Thoracic aorta (tissue), 2 donors: ENCODE results near the gene SEPTIN8. TPM values are rescaled to one million over a fixed set of nuclear protein-coding genes. Genes with fewer than 3 reads are reported as not detected.

Source experiments
- ATAC-seq: fragments of 150-250 bp; one replicate; pipeline ENCODE4 v1.8.0; 2017; ENCODE audit warnings: low read depth; ENCODE audit not compliant: insufficient number of reproducible peaks, low FRiP score
- DNase-seq: peaks from one replicate; pipeline ENCODE4 v3.0.0-alpha.2; 2020; ENCODE audit warnings: low spot score
- H3K27ac ChIP-seq, 2 donors: fragments of 200-600 bp; sonication (generic); 1 replicate in 1 of 2; 2 replicates in 1 of 2; pipeline ENCODE4 v1.5.1; 2016; ENCODE audit warnings: mild to moderate bottlenecking in 2 of 2, moderate library complexity in 2 of 2
- H3K27me3 ChIP-seq: fragments of 200-600 bp; sonication (generic); replicated peaks from 2 replicates; pipeline ENCODE4 v1.6.0; 2016; ENCODE audit warnings: mild to moderate bottlenecking; ENCODE audit not compliant: insufficient read depth
- H3K36me3 ChIP-seq: fragments of 200-600 bp; sonication (generic); one replicate; pipeline ENCODE4 v1.5.1; 2016
- H3K4me1 ChIP-seq, 2 donors: fragments of 200-600 bp; sonication (generic); 1 replicate in 1 of 2; 2 replicates in 1 of 2; pipeline versions ENCODE4 v1.5.1 to v1.6.0; 2016; ENCODE audit warnings: low read depth in 2 of 2, mild to moderate bottlenecking in 1 of 2; ENCODE audit not compliant: control insufficient read depth in 1 of 2
- H3K4me3 ChIP-seq: fragments of 200-600 bp; sonication (generic); 2 replicates; pipeline ENCODE4 v1.5.1; 2016; ENCODE audit warnings: mild to moderate bottlenecking
- H3K9me3 ChIP-seq: fragments of 200-600 bp; sonication (generic); 2 replicates; pipeline ENCODE4 v1.5.1; 2016
- CTCF ChIP-seq: fragments of 200-600 bp; sonication (generic); IDR thresholded peaks from one replicate; pipeline ENCODE4 v1.5.1; 2019; ENCODE audit warnings: antibody characterized with exemption
- total RNA-seq, 2 donors: library from RNA; depleted of rRNA; stranded (reverse); fragments of >200 nt; gene quantifications; one replicate each; pipeline versions ENCODE4 v1.1.0 to v1.2.3, GENCODE V29; 2016

SEPTIN8 gene
- total RNA-seq, 2 donors from 2014 or later, result 85.7 to 111 TPM

GRCh38 chr5:132754111-132754510 is 22.9 kb downstream of the SEPTIN8 start:
- no peaks in the 10 kb centered on the region for H3K4me1 ChIP-seq
- H3K9me3 ChIP-seq, result no peaks in the 10 kb centered on the region
- H3K27ac ChIP-seq, result no peak overlapping the region
- no peak for DNase-seq
- H3K36me3 ChIP-seq, result peaks cover 11% of the 10 kb centered on the region
- no peak overlapping the region for H3K4me3 ChIP-seq
- no peaks in the 10 kb centered on the region for H3K27me3 ChIP-seq
- TF ChIP-seq CTCF, result no peak
- no peak for ATAC-seq

GRCh38 chr5:132753135-132753987 is 23.7 kb downstream of the SEPTIN8 start:
- Histone ChIP-seq H3K27me3 (no peaks in the 10 kb centered on the region), H3K9me3 (no peaks in the 10 kb centered on the region), H3K36me3 (peaks cover 5% of the 10 kb centered on the region), H3K4me3 (no peak overlapping the region), H3K4me1 (no peaks in the 10 kb centered on the region), H3K27ac (no peak overlapping the region)
- TF ChIP-seq CTCF, result no peak
- DNase-seq (no peak), ATAC-seq (no peak)

GRCh38 chr5:132752581-132753125 is 24.4 kb downstream of the SEPTIN8 start:
- peaks cover 4% of the 10 kb centered on the region for H3K36me3 ChIP-seq
- H3K4me3 ChIP-seq, result no peak overlapping the region
- no peak overlapping the region for H3K27ac ChIP-seq
- no peaks in the 10 kb centered on the region for H3K27me3 ChIP-seq
- no peaks in the 10 kb centered on the region for H3K4me1 ChIP-seq
- no peak for TF ChIP-seq CTCF
- DNase-seq (no peak), ATAC-seq (no peak)
- no peaks in the 10 kb centered on the region for H3K9me3 ChIP-seq

- DNase-seq, result no peak
- peaks cover 0 to 1% of the 10 kb centered on the region in 2 donors for H3K4me1 ChIP-seq
Observed at GRCh38 chr5:132751971-132752580, 25.0 kb downstream of the SEPTIN8 start.

More at GRCh38 chr5:132751971-132752580, 25.0 kb downstream of the SEPTIN8 start:
- TF ChIP-seq CTCF, result no peak
- Histone ChIP-seq H3K36me3 (no peaks in the 10 kb centered on the region), H3K27me3 (no peaks in the 10 kb centered on the region), H3K27ac (no peak overlapping the region), H3K9me3 (no peaks in the 10 kb centered on the region), H3K4me3 (no peak overlapping the region)
- no peak for ATAC-seq
